PC-9 (cell line): ENCODE data around the gene XAF1. TPM values are rescaled to one million over a fixed set of nuclear protein-coding genes. Genes with fewer than 3 reads are reported as not detected.
"Not testable (repeated sequence)": the region's sequence is repeated elsewhere in the genome, so short reads cannot be mapped to it uniquely, and the experiment has no call there.

ENCODE experiments used
- BruUV-seq: library from RNA; stranded (reverse); fragments of 400-500 nt; replicated peaks from 2 replicates; lab custom pipeline; 2021; lab: Mats Ljungman, UMichigan
- CTCF ChIA-PET: fragments of 300-600 bp; sonication (Branson Sonifier 250); formaldehyde crosslinking; loops from one replicate; lab custom pipeline; 2022; ENCODE audit warnings: antibody characterized with exemption; lab: Charles Lee
- POLR2A ChIA-PET: fragments of 300-600 bp; sonication (Branson Sonifier 250); formaldehyde crosslinking; loops from one replicate; lab custom pipeline; 2022; ENCODE audit warnings: antibody characterized with exemption; ENCODE audit not compliant: unreplicated experiment; lab: Charles Lee
- DNase-seq, 2 experiments: peaks; one replicate each; pipeline versions ENCODE4 v3.0.0 to v3.0.0-alpha.2; 2015 to 2022; ENCODE audit warnings: mixed read lengths in 1 of 2
- H2AFZ ChIP-seq: fragments of 200-600 bp; sonication (generic); 2 replicates; pipeline ENCODE4 v1.8.1; 2017; ENCODE audit warnings: antibody characterized with exemption
- H3F3A ChIP-seq: fragments of 200-600 bp; sonication (generic); 2 replicates; pipeline ENCODE4 v1.8.1; 2017; ENCODE audit warnings: antibody characterized with exemption, mild to moderate bottlenecking, low read depth; ENCODE audit not compliant: insufficient read depth
- H3K27ac ChIP-seq: fragments of 200-600 bp; sonication (generic); 2 replicates; pipeline ENCODE4 v1.6.1; 2016; ENCODE audit warnings: mixed run types
- H3K27me3 ChIP-seq: fragments of 200-600 bp; sonication (generic); 2 replicates; pipeline ENCODE4 v1.6.1; 2016; ENCODE audit warnings: low read depth, mixed run types; ENCODE audit not compliant: insufficient read depth
- H3K36me3 ChIP-seq: fragments of 200-600 bp; sonication (generic); 2 replicates; pipeline ENCODE4 v1.6.1; 2016; ENCODE audit warnings: low read depth, mixed run types
- H3K4me1 ChIP-seq: fragments of 200-600 bp; sonication (generic); replicated peaks from 2 replicates; pipeline ENCODE4 v1.6.1; 2016; ENCODE audit warnings: mixed run types; ENCODE audit not compliant: insufficient read depth
- H3K4me2 ChIP-seq: fragments of 200-600 bp; sonication (generic); 2 replicates; pipeline ENCODE4 v1.6.1; 2017; ENCODE audit warnings: mixed run types
- H3K4me3 ChIP-seq: fragments of 200-600 bp; sonication (generic); 2 replicates; pipeline ENCODE4 v1.6.1; 2016; ENCODE audit warnings: mixed run types
- H3K79me2 ChIP-seq: fragments of 200-600 bp; sonication (generic); 2 replicates; pipeline ENCODE4 v1.6.1; 2017; ENCODE audit warnings: low read depth, mixed run types
- H3K9me2 ChIP-seq: fragments of 200-600 bp; sonication (generic); 2 replicates; pipeline ENCODE4 v1.8.1; 2017; ENCODE audit warnings: mild to moderate bottlenecking; ENCODE audit not compliant: insufficient read depth
- H3K9me3 ChIP-seq: fragments of 200-600 bp; sonication (generic); 2 replicates; pipeline ENCODE4 v1.8.1; 2016; ENCODE audit warnings: low read depth; ENCODE audit not compliant: insufficient read depth
- H4K20me1 ChIP-seq: fragments of 200-600 bp; sonication (generic); 2 replicates; pipeline ENCODE4 v1.8.1; 2017; ENCODE audit not compliant: insufficient read depth
- CTCF ChIP-seq: fragments of 200-600 bp; sonication (generic); conservative IDR thresholded peaks from 2 replicates; pipeline ENCODE4 v1.6.1; 2017; ENCODE audit warnings: mixed run types, antibody characterized with exemption, mild to moderate bottlenecking, moderate library complexity
- EZH2 ChIP-seq: fragments of 200-600 bp; sonication (generic); IDR thresholded peaks from 2 replicates; pipeline ENCODE4 v1.8.0; 2017; ENCODE audit warnings: antibody characterized with exemption, low read depth
- intact Hi-C: fragments of 100-400 bp; cut with micrococcal nuclease; formaldehyde crosslinking; loops from one replicate; pipeline ENCODE4 v1.10.0; 2022; ENCODE audit not compliant: unreplicated experiment
- total RNA-seq: library from RNA; stranded (reverse); gene quantifications from 2 replicates; pipeline ENCODE4 v1.2.3, GENCODE V29; 2021

The XAF1 gene
- total RNA-seq, 1 experiment from 2014 or later = 27.6 TPM

DNA sequence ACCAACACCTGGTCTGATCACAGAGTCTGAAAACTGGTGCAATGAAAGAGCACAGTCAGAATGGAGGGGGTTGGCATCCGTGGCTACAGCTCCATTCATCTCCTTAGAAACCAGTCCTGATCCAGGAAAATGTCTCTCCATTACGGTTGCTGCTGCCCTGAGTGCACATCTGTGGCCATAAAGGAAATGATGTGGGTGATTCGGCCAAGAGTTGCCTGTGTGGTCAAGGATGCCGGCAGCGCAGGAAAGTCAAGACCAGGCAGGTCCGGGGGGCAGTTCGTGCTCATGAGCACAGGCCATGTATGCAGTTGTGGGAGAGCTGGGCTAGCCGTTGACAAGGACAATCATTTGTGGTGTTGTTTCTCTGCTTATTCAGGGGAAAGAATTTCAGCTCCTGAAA lies 5.9 kb downstream of the XAF1 start:
- Histone ChIP-seq H3K4me2 (no peak overlapping the region), H3K27me3 (no peaks in the 10 kb centered on the region), H3K4me3 (no peak overlapping the region), H4K20me1 (no peaks in the 10 kb centered on the region), H3K4me1 (no peaks in the 10 kb centered on the region), H3K36me3 (no peaks in the 10 kb centered on the region), H2AFZ (no peak overlapping the region), H3K9me3 (no peaks in the 10 kb centered on the region), H3K27ac (no peak overlapping the region), H3K79me2 (no peaks in the 10 kb centered on the region), H3K9me2 (no peaks in the 10 kb centered on the region), H3F3A (no peaks in the 10 kb centered on the region)
- ChIA-PET POLR2A (no interaction called here), CTCF (no interaction called here)
- intact Hi-C loops = no loop called here
- TF ChIP-seq CTCF = no peak
- TF ChIP-seq EZH2 = no peak
- BruUV-seq = no TSS peak
- no peak for DNase-seq

- ChIA-PET POLR2A (no interaction called here), CTCF (no interaction called here)
- H3K4me3 ChIP-seq = no peak overlapping the region
Observed at GRCh38 chr17:6768447-6768846, 12.6 kb downstream of the XAF1 start.

GRCh38 chr17:6772016-6772415 lies 16.2 kb downstream of the XAF1 start:
- ChIA-PET POLR2A (no interaction called here), CTCF (interaction anchor here (0.6 kb wide), 1 partner anchor 36 kb away, joined by 3 read pairs; no protein-coding TSS in a partner anchor)
- H4K20me1 ChIP-seq = no peaks in the 10 kb centered on the region
- H3K4me1 ChIP-seq = no peaks in the 10 kb centered on the region
- peak in 1 of 2 experiments; percentile 22 for DNase-seq
- no peaks in the 10 kb centered on the region for H3F3A ChIP-seq
- H3K9me2 ChIP-seq = no peaks in the 10 kb centered on the region
- H3K9me3 ChIP-seq = no peaks in the 10 kb centered on the region; the same call in 1 of the 2 replicates
- H3K4me2 ChIP-seq = no peak overlapping the region
- no peak overlapping the region for H3K27ac ChIP-seq
- intact Hi-C loops = no loop called here
- H3K36me3 ChIP-seq = no peaks in the 10 kb centered on the region
- no peaks in the 10 kb centered on the region for H3K27me3 ChIP-seq
- no peak overlapping the region for H2AFZ ChIP-seq
- TF ChIP-seq EZH2 (no peak), CTCF (no peak)
- BruUV-seq = no TSS peak
- no peak overlapping the region for H3K4me3 ChIP-seq
- H3K79me2 ChIP-seq = no peaks in the 10 kb centered on the region

More at GRCh38 chr17:6768447-6768846, 12.6 kb downstream of the XAF1 start:
- no peak overlapping the region for H3K27ac ChIP-seq
- TF ChIP-seq EZH2 (no peak), CTCF (no peak)
- no TSS peak for BruUV-seq
- H4K20me1 ChIP-seq = no peaks in the 10 kb centered on the region
- H3K4me2 ChIP-seq = no peak overlapping the region
- no peaks in the 10 kb centered on the region for H3F3A ChIP-seq
- no peaks in the 10 kb centered on the region; the same call in 1 of the 2 replicates for H3K9me3 ChIP-seq
- no peak overlapping the region for H2AFZ ChIP-seq
- no peaks in the 10 kb centered on the region for H3K27me3 ChIP-seq
- H3K9me2 ChIP-seq = no peaks in the 10 kb centered on the region
- H3K79me2 ChIP-seq = no peaks in the 10 kb centered on the region
- intact Hi-C loops = no loop called here
- DNase-seq = peak in 1 of 2 experiments; percentile 23
- H3K36me3 ChIP-seq = no peaks in the 10 kb centered on the region
- no peaks in the 10 kb centered on the region for H3K4me1 ChIP-seq

- CTCF ChIA-PET, H3K27me3 ChIP-seq, H3K4me3 ChIP-seq, H2AFZ ChIP-seq, H3F3A ChIP-seq, intact Hi-C loops, H3K9me2 ChIP-seq, H3K36me3 ChIP-seq, BruUV-seq, H3K9me3 ChIP-seq, H3K4me1 ChIP-seq, POLR2A ChIA-PET, H4K20me1 ChIP-seq, H3K4me2 ChIP-seq, H3K79me2 ChIP-seq, H3K27ac ChIP-seq: not testable (repeated sequence)
- peak in 1 of 2 experiments; percentile 20 for DNase-seq
Observed at GRCh38 chr17:6774906-6775305, 19.1 kb downstream of the XAF1 start.
